GM18868 (cell line): ENCODE data around the gene PLCB1.

Experiments
- ATAC-seq: cut with Tn5 transposase; IDR thresholded peaks from one replicate; pipeline ENCODE4 v1.9.1; 2021; ENCODE audit warnings: mild to moderate bottlenecking, moderate library complexity; ENCODE audit not compliant: unreplicated experiment

Gene PLCB1

DNA sequence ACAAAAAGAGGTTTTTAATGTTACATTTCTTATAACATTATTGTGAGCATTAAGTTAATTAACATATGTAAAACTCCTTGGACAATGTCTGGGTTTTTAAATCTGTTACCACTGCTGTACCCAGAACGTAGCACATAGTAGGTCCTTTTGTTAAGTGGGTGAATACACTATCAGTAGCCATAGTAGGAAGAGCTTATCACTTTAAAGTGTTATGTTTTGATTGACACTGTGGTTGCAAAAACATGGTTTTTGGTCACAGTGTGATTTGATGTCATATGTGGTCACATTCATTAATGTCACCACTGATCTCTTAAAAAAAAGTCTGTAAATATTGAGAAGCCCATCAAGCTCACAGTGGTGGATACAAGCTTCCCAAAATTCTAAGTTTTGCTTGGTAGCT, 160.7 kb downstream of the PLCB1 start:
- ATAC-seq = no peak

DNA sequence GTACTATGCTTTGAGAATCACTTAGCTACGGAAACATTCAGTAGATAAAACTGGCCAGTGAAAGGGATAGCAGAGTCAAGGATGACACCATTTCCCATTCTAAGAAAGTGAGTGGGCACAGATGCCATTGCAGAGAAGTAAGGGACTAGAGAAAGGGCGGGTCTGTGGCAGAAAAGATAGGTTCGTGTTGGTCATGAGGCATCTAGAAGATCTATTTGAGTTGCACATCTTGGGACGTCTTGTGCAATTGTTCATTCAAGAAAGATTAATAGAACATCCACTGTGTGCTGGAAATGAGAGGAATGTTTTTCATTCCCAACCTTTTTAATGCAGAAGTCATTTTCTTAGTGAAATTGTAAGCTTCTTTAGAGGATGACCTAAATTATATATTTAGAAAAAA, 161.7 kb downstream of the PLCB1 start:
- no peak for ATAC-seq

DNA sequence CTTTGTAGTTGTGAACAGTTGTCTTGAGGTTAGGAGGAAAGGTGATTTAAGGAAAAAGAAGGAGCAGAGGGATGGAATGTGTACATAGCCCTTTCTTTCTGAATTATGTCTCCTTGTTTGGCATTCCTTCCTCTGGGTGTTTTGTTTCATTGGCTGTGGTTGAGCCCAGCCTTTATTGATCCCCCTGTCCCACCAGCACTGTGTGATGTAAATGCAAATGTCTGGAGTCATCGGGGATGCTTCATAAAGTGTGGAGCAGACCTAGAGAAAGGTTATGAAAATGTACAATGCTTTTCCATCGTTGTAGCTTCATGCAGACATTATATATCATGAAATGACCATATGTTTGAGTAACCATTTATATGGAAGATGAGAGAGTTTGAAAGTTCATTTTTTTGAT, 164.5 kb downstream of the PLCB1 start:
- ATAC-seq = no peak

DNA sequence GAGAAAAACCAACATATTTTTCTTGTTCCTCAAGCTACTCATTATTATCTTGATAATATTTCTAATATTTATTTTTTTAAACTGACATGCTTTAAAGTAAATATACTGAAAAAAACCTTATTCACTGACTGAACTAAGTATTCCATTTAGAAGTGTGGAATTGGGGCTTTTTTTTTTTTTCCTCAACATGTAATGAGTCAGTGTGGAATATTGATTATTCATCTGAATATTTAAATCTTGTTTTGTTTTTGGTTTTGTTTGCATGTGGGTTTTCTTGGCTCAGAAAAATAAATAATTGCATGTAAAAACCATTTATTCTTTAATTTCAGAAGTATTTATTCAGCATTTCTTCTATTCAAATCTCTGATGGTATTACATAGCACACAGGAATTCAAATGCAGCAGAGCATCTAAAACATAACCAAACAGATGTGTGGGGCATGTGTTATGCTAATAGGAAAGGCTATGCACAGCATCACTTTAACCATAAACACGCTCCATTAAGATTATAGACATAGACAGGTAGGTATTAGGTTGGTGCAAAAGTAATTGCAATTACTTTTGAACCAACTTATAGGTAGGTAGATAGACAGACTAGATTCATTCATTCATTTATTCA, 166.5 kb downstream of the PLCB1 start:
- ATAC-seq = no peak

DNA sequence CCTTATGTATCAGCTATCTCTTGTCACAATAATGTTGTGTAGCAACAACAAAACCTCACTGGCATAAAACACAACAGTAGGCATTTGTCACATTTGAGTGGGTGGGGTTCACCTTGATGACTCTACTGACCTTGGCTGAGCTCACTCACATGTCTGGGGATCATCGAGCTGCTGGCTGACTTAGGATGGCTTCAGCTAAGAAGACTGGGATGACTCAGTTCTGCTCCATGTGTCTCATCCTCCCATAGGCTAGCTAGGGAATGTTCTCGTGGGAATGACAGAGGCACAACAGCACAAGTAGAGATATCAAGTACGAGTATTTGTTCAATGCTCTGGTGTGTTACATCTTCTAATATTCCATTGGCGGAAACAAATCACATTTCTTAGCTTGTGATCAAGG, 167.9 kb downstream of the PLCB1 start:
- ATAC-seq = no peak

DNA sequence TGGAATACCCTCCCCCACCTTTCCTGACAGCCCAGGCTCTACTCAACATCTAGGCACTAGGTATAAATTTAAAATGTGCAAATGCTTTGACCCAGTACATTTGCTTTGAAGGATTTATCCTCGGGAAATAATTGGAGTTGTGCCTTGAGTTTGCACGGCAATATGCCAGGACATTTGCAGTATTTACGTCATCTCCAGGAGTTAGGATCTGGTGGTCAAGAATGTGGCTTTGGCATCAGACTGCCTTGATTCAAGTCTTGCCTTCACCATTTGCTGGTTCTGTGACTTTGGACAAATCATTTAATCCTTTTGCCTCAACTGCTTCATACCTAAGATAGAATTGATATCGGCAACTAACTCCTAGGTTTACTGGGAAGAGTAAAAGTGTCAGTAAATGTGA, 169.6 kb downstream of the PLCB1 start:
- no peak for ATAC-seq

DNA sequence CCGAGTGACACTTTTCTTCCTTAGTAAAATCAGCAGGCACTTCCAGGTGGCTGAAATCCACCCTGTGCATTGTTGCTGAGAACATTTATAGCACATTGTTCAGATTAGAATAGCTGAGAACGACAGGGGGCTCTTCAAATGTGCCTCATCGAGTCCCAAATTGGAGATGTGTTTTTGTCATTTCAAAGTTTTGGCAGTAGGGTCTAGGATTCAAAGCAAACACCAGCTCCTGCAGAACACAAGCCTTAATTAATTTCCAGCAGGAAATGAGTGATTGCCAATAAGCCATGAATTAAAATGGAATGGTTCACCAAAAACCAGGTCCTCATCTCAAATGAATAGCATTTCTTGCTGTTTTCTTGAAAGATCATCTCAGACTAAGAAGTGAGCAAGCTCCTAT, 171.6 kb downstream of the PLCB1 start:
- no peak for ATAC-seq

DNA sequence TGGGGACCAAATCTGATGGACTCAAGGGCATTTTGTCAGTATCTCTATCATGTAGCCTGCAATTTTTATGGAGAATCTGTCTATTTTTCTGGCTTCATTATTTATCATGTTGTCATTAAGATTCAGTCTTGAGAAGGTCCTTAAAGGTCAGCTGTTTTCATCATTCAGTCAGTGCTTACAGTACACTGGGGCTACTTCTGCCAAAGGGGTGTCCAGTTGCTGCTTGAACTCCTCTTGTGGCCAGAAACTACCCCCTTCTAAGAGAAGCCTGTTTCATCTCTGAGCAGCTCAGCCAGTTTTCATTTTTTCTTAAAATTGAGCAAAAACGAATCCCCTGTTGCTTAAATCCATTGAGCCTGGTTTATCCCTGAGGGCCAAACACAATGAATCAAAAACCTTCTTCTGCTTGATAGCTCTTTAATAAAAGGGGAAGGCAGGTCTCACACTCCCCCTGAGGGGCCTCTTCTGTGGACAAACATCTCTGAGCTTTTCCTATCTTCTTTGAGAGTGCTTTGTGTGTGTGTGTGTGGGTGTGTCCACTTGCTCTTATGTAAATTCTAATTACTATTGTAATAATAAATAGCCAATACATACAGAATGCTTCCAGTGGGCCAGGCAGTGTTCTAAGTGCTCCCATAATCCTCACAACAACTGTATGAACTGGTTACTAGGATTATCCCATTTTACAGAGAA, 172.2 kb downstream of the PLCB1 start:
- ATAC-seq = no peak

DNA sequence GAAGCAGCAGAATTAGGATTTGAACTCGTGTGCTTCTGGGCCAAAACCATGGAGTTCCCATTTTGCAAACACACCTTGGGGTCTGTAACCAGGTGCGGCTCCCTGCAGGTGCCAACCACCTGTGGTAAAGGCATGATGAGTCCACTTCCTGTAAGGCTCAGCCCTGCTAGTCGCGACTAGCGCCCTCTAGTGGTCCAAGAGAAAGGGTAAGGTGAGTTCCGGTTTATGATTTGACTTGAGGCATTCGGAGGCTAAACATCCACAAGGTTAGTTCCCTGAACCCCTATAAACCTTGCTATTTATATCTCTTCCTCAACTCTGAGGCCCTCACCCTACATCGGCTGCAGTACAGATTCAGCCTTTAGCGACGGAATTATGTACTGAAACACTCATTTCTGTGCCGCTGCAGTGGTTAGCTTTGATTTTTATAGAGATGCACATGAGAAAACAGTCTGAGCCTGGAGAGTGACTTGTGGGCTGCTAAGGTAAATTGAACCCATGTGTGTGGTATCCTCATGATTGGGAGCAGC, 173.4 kb downstream of the PLCB1 start:
- ATAC-seq = peak; percentile 97

DNA sequence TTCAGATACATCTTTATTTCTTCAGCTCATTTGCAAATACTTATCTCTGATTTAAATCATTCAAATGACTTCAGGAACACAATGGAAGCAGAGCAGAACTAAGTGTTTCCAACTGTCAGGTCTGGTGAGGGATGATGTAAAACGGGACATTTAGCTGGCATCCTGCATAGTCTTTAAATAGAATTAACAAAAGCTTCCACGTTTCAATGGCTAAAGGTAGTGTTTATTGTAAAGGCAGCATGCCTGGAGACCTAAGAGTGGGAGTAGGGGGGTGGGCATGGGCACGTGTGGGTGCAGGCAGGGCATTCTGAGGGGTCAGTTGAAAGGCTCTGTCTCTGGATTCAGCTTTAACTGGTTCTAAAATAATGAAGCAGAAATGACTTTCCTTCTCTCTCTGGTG, 174.9 kb downstream of the PLCB1 start:
- ATAC-seq = no peak

DNA sequence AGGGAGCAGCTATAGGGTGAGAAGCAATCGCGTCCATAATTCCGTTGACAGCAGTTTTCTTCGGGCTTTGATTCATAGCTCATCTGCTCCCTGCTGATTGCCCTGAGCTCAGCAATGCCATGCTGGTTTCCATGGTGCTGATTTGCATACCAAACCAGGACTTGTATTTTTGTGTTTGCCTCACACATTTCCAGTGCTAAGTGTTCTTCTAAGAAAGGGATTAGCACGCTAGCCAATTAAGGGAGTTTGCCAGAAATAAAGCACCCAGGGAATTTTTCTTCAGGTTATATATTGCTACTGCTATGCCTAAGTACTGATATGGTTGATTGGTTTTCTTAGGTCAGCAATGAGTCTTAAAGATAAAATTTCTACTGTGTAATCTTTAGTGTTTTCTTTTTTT, 177.6 kb downstream of the PLCB1 start:
- ATAC-seq = no peak

DNA sequence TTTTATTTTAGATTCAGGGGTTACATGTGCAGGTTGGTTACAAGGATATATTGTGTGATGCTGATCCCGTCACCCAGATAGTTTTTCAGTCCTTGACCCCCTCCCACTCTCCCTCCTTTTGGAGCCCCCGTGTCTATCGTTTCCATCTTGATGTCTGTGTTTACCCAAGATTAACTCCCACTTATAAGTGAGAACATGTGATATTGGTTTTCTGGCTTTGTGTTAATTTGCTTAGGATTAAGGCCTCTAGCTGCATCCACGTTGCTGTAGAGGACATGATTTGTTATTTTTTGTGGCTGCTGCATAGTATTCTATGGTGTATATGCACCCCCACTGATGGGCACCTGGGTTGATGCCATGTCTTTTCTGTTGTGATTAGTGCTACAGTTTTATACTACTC, 178.6 kb downstream of the PLCB1 start:
- ATAC-seq = no peak

DNA sequence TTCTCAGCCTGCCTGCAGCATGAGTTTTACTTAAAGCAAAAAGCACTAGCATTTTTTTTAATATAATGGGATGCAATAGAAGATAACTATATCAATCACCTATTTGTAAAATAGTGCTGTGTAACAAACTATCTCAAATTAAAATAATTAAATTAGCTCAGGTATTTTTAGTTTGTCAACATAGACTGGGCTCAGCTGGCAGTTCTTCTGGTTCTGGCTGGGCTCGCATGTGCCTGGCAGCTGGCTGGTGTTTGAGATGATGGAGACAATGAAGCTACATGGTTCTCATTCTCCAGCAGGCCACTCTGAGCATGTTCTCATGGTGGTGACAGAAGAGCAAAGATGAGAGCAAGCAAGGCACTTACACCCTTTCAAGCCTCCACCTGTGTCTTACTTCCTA, 181.0 kb downstream of the PLCB1 start:
- ATAC-seq = no peak

DNA sequence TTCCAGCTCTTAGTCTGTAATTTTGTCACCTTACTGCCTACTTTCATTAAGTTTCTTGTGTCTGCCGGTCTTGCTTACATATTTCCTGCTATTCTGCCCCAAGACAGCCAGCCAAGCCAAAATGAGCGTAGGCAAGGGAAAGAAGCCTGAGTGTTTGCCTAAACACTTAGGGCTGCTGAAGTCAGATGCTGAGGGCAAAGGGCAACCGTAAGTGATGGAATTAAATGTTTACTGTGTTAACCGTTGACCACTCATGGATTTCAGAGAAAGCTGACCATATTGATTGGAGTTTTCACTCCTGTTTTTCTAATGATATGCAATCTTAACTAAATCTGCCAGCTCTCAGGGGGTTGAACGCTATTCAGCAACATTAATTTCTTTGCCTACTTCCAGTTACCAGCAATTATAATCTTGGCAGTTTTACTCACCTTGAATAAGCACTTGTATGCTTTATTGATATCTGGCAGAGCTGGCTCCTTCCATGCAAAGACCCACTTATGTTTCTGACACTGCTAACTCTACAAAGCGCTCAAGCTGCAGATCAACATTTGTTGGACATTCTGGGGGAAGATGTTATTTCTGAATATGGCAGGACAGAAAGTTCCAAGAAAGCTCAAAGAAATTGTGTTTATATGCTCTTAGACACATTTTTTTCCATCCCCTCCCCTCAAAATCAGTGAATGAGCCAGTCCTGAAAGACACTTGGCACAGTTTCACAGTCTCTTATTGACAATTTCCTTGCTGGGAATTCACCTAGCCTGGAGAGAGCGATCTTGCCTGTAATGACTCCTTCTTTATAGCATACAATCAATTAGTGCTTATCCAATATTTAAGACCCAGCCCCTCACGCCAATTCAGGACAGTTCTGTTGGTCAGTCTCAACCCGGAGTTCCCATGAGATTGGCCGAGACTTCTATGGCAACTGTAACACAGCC, 183.8 kb downstream of the PLCB1 start:
- no peak for ATAC-seq

DNA sequence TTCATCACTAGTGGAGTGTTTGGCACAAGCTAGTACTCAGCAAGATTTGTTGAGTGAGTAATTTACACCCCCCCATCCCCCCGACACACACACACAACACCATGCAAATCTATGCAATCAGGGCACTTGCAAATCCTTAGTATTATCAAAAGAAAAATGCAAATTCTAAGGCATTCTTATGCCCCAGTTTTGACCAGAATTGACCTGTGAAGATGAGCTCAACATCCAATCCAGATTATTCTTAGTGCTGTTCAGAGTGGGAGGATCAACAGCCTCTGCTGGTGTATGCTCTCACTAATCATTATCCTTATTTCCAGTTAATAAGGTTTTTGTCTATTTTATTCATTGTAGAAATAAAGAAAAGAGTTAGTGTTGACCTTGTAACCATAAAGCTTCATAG, 185.4 kb downstream of the PLCB1 start:
- no peak for ATAC-seq

DNA sequence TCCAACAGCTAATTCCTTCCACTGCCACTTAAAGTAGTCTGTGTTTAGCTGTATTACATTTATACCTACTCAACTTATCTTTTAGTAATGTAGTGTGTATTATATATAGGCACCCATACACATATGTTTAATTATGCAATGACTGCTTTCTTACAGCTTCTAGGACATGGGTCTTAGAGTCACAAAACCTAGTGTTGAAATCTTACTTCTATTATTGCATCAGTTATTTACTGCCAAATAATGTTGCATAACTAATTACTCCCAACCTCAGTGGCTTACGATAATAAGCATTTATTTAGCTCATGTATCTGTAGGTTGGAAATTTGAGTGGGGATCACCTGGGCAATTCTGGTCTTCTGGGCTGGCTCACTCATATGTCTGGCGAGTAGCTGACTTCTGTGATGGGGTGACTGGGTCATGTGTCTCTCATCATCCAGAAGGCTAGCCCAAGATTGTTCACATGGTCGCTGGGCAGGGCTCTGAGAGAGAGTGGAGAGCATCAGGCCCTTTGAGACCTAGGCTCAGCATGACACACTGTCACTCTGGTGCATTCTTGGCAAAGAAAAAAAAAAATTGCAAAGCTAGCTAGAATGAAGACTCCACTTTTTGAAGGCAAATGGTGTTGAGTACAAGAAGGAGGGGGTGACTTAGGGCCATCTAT, 187.0 kb downstream of the PLCB1 start:
- ATAC-seq = no peak

DNA sequence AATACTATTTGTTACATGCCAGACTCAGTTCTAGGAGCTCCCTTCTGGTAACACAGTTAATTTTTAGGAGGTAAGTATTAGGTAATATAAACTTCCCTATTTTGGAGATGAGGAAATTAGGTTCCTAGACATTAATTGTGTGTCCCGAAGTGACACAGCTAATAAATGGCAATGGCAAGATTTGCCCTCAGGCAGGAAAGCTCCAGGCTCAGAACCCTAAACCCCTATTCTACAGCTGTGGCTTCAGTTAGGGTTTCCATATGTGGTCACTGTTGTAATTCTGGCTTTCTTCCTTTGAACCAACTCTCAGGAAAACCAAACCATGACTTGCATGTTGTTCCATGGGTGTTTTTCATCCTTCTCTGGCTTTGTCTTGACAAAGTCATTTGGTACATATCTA, 188.2 kb downstream of the PLCB1 start:
- ATAC-seq = no peak

DNA sequence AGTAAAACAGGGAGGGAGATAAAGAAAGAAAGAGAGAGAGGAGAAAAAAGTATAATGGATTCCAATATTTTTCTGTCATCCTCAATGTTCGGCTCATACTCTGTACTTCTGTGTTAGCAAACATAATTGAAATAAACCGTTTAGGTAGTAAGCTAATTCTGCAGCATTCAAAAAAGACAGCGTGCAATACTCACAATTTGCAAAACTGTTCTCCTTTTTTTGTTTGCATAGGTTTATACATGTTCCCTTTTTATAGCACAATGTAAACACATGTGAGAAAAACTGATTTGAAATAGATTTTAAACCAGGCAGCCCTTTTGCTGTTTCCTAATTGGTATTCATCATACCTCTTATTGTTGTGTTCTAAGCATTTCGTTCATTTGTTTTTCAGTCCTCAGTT, 188.9 kb downstream of the PLCB1 start:
- ATAC-seq = no peak

DNA sequence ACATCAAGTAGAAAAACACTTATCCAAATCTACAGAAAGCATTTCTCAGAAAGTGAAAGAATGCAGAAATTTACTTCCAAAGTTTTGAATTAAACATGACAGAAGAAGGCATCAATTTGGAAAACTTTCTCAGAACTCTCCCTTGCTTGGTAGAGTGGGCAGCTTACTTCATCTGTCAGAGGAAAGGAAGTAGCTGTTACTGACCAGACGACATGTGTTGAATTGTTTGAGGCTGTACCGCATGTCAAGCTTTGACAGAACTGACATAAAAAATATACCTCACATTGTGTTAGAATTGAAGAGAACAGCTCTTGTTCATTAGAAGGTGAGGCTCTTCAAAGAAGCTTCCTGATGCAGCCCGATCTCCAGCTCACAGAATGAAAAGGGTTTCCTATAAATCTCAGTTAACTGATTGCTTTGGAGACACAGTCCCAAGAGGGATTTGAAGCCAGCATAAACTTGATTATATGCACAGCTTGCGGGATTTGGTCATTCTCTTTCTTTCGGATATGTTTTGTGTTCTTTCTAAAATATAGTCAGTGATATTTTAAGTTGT, 190.7 kb downstream of the PLCB1 start:
- no peak for ATAC-seq

DNA sequence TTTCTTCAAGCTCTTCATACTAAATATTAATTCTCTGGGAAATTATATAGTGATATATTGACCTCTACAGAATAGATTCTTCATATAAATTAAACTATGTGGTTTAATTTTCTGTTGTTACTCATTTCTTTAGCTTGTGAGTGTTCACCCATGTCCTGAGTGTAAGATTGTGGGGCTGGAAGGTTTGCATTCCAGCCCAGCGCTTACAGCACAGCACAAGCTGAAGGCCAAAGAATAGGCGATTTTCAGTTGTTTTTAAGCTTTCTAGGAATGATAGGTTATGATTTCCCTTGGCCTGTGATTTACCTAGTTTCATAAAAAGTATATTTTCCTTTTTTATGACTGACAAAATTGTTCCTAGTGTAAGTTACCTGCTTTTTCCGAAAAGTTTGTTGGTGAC, 194.1 kb downstream of the PLCB1 start:
- no peak for ATAC-seq

DNA sequence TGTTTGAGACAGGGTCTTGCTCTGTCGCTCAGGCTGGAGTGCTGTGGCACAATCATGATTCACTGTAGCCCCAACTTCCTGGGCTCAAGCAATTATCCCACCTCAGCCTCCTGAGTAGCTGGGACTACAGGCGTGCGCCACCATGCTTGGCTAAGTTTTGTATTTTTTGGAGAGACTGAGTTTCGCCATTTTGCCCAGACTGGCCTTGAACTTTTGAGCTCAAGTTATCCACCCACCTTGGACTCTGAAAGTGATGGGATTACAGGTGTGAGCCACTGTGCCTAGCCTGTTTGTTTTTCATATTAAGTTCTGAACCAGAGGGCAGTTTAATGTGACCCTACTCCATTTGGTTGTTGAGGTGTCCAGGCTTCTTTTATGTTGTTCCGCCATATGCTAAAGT, 194.8 kb downstream of the PLCB1 start:
- no peak for ATAC-seq
